Hepatocyte (in vitro differentiated cells): ENCODE results near the gene MYO3B. TPM values are rescaled to one million over a fixed set of nuclear protein-coding genes. Genes with fewer than 3 reads are reported as not detected.

Source experiments
- DNase-seq: peaks from one replicate; pipeline ENCODE4 v3.0.0-alpha.2; 2016; ENCODE audit warnings: low spot score
- H2AFZ ChIP-seq: fragments of 200-600 bp; sonication (generic); 2 replicates; pipeline ENCODE4 v1.6.0; 2016; ENCODE audit warnings: antibody characterized with exemption, mild to moderate bottlenecking
- H3K27ac ChIP-seq: fragments of 200-600 bp; sonication (generic); 2 replicates; pipeline ENCODE4 v1.5.1; 2016; ENCODE audit warnings: mild to moderate bottlenecking
- H3K27me3 ChIP-seq: fragments of 200-600 bp; sonication (generic); 2 replicates; pipeline ENCODE4 v1.6.1; 2016
- H3K36me3 ChIP-seq: fragments of 200-600 bp; sonication (generic); replicated peaks from 2 replicates; pipeline ENCODE4 v1.5.1; 2016; ENCODE audit warnings: low read depth; ENCODE audit not compliant: insufficient read depth
- H3K4me1 ChIP-seq: fragments of 200-600 bp; sonication (generic); 2 replicates; pipeline ENCODE4 v1.5.1; 2016; ENCODE audit warnings: mild to moderate bottlenecking, moderate library complexity; ENCODE audit not compliant: insufficient read depth
- H3K4me2 ChIP-seq: fragments of 200-600 bp; sonication (generic); 2 replicates; pipeline ENCODE4 v1.6.0; 2016
- H3K4me3 ChIP-seq: fragments of 200-600 bp; sonication (generic); 2 replicates; pipeline ENCODE4 v1.5.1; 2016; ENCODE audit warnings: mild to moderate bottlenecking
- H3K79me2 ChIP-seq: fragments of 200-600 bp; sonication (generic); 2 replicates; pipeline ENCODE4 v1.6.0; 2017; ENCODE audit warnings: mild to moderate bottlenecking
- H3K9me2 ChIP-seq: fragments of 200-600 bp; sonication (generic); replicated peaks from 2 replicates; pipeline ENCODE4 v1.6.0; 2017; ENCODE audit warnings: mild to moderate bottlenecking; ENCODE audit not compliant: insufficient read depth
- H3K9me3 ChIP-seq: fragments of 200-600 bp; sonication (generic); 2 replicates; pipeline ENCODE4 v1.5.1; 2016; ENCODE audit warnings: low read depth, mild to moderate bottlenecking
- H4K20me1 ChIP-seq: fragments of 200-600 bp; sonication (generic); 2 replicates; pipeline ENCODE4 v1.6.0; 2016; ENCODE audit warnings: mild to moderate bottlenecking; ENCODE audit not compliant: insufficient read depth, poor library complexity, severe bottlenecking
- CTCF ChIP-seq: fragments of 200-600 bp; sonication (generic); IDR thresholded peaks from 2 replicates; pipeline ENCODE4 v1.5.1; 2016; ENCODE audit warnings: antibody characterized with exemption, mild to moderate bottlenecking; ENCODE audit not compliant: poor library complexity
- EZH2 ChIP-seq: fragments of 200-600 bp; sonication (generic); IDR thresholded peaks from 2 replicates; pipeline ENCODE4 v1.6.1; 2016; ENCODE audit warnings: antibody characterized with exemption, mild to moderate bottlenecking, borderline replicate concordance
- EZH2phosphoT487 ChIP-seq: fragments of 200-600 bp; sonication (generic); IDR thresholded peaks from one replicate; pipeline ENCODE4 v1.6.1; 2018; ENCODE audit warnings: antibody characterized with exemption, mild to moderate bottlenecking, low read depth, moderate library complexity; ENCODE audit not compliant: unreplicated experiment, severe bottlenecking
- WGBS: methylation state at CpG from one replicate; pipeline ENCODE4 v1.1.6; 2016; ENCODE audit warnings: low lambda C conversion rate; ENCODE audit errors: missing lambda C conversion rate; 5-methylcytosine and 5-hydroxymethylcytosine counted together
- polyA plus RNA-seq: library from polyadenylated mRNA; unstranded; fragments of >200 nt; fragmentation: Nextera tagmentation; extraction: Ambion mirVana; gene quantifications from 2 replicates; pipeline ENCODE4 v1.2.1, GENCODE V29; 2016
- total RNA-seq: library from RNA; depleted of rRNA; stranded (reverse); fragments of >200 nt; gene quantifications from 2 replicates; pipeline ENCODE4 v1.2.3, GENCODE V29; 2014

Gene MYO3B
- total and polyA plus RNA-seq, 2 experiments from 2014 or later = 0.63 to 1.1 TPM

GRCh38 chr2:170456914-170457313 is 279.0 kb downstream of the MYO3B start:
- Histone ChIP-seq H3K9me3 (no peaks in the 10 kb centered on the region), H3K4me1 (peaks cover 10% of the 10 kb centered on the region), H3K4me2 (peak overlapping the region; percentile 6), H2AFZ (no peak overlapping the region), H3K79me2 (no peaks in the 10 kb centered on the region), H3K4me3 (no peak overlapping the region), H4K20me1 (no peaks in the 10 kb centered on the region), H3K27me3 (no peaks in the 10 kb centered on the region), H3K9me2 (no peaks in the 10 kb centered on the region), H3K36me3 (no peaks in the 10 kb centered on the region), H3K27ac (peak overlapping the region; percentile 82)
- DNase-seq = no peak
- WGBS = 91% methylated on average over 3 of the region's 3 CpGs
- TF ChIP-seq EZH2phosphoT487 (no peak), CTCF (no peak), EZH2 (no peak)

- Histone ChIP-seq H2AFZ (no peak overlapping the region), H3K79me2 (no peaks in the 10 kb centered on the region), H3K27ac (no peak overlapping the region), H3K36me3 (no peaks in the 10 kb centered on the region), H3K27me3 (no peaks in the 10 kb centered on the region), H3K9me2 (no peaks in the 10 kb centered on the region), H3K4me2 (no peak overlapping the region), H3K4me3 (no peak overlapping the region), H3K4me1 (peaks cover 10% of the 10 kb centered on the region), H3K9me3 (no peaks in the 10 kb centered on the region), H4K20me1 (no peaks in the 10 kb centered on the region)
- TF ChIP-seq EZH2 (no peak), EZH2phosphoT487 (no peak), CTCF (no peak)
- 92% methylated on average over 9 of the region's 9 CpGs for WGBS
- DNase-seq = no peak
These were observed 279.8 kb downstream of the MYO3B start for GRCh38 chr2:170457742-170458141.

- Histone ChIP-seq H3K9me2 (no peaks in the 10 kb centered on the region), H3K27ac (no peak overlapping the region), H4K20me1 (no peaks in the 10 kb centered on the region), H3K27me3 (no peaks in the 10 kb centered on the region), H3K36me3 (no peaks in the 10 kb centered on the region), H3K4me2 (no peak overlapping the region), H3K9me3 (no peaks in the 10 kb centered on the region), H3K4me3 (no peak overlapping the region), H3K79me2 (no peaks in the 10 kb centered on the region), H2AFZ (no peak overlapping the region), H3K4me1 (peaks cover under 1% of the 10 kb centered on the region)
- 75% methylated on average over 4 of the region's 4 CpGs for WGBS
- no peak for DNase-seq
- TF ChIP-seq CTCF (peak; percentile 32), EZH2phosphoT487 (no peak)
These were observed 283.9 kb downstream of the MYO3B start for GRCh38 chr2:170461889-170462288.
